Right atrium auricular region (tissue), 2 donors: Measurements from ENCODE around the gene COL23A1. TPM values are rescaled to one million over a fixed set of nuclear protein-coding genes. Genes with fewer than 3 reads are reported as not detected.
A peak's percentile ranks its signal among the peaks of the same experiment; 100 is the strongest.

ENCODE experiments used
- DNase-seq: peaks from one replicate; pipeline ENCODE4 v3.0.0-alpha.2; 2019; ENCODE audit warnings: low spot score
- H3K27ac ChIP-seq, 2 donors: fragments of 200-600 bp; sonication (generic); 1 replicate in 1 of 2; 2 replicates in 1 of 2; pipeline ENCODE4 v1.5.1; 2016 to 2019
- H3K27me3 ChIP-seq, 2 donors: fragments of 200-600 bp; sonication (generic); one replicate each; pipeline versions ENCODE4 v1.5.1 to v1.6.0; 2017 to 2019
- H3K36me3 ChIP-seq: fragments of 200-600 bp; sonication (generic); one replicate; pipeline ENCODE4 v1.5.1; 2016
- H3K4me1 ChIP-seq, 2 donors: fragments of 200-600 bp; sonication (generic); one replicate each; pipeline versions ENCODE4 v1.5.1 to v1.6.0; 2017 to 2019
- H3K4me3 ChIP-seq, 2 donors: fragments of 200-600 bp; sonication (generic); 1 replicate in 1 of 2; 2 replicates in 1 of 2; pipeline ENCODE4 v1.5.1; 2017 to 2019; ENCODE audit warnings: mild to moderate bottlenecking in 1 of 2, moderate library complexity in 1 of 2
- H3K9me3 ChIP-seq, 2 donors: fragments of 200-600 bp; sonication (generic); one replicate each; pipeline ENCODE4 v1.5.1; 2019
- total RNA-seq, 2 donors: library from RNA; depleted of rRNA; stranded (reverse); fragments of >200 nt; gene quantifications; one replicate each; pipeline ENCODE4 v1.1.0, GENCODE V29; 2016
- TF ChIP-seq, protein P1 (sequence below), 2 donors: fragments of 200-600 bp; sonication (generic); IDR thresholded peaks; one replicate each; pipeline ENCODE4 v1.5.1; 2019; ENCODE audit warnings: antibody characterized with exemption in 2 of 2

The COL23A1 gene
- total RNA-seq, 2 donors from 2014 or later: 5.7 to 6.8 TPM

DNA sequence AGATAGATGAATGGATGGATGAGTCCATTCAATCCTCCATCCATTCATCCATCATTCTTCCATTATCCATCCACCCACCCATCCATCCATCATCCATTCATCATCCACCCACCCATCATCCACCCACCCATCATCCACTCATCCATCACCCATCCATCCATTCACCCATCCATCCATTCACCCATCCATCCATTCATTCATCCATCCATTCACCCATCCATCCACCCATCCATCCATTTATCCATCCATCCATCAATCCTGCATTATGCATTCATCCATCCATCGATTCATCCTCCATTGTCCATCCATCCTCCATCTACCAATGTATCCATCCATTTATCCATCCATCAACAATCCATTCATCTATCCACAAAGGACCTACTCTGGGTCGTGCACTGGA lies 344.8 kb downstream of the COL23A1 start:
- H3K27ac ChIP-seq: no peak overlapping the region
- no peaks in the 10 kb centered on the region for H3K27me3 ChIP-seq
- H3K4me1 ChIP-seq: peaks cover 0 to 25% of the 10 kb centered on the region in 2 donors
- H3K9me3 ChIP-seq: no peaks in the 10 kb centered on the region
- TF ChIP-seq, protein P1, sequence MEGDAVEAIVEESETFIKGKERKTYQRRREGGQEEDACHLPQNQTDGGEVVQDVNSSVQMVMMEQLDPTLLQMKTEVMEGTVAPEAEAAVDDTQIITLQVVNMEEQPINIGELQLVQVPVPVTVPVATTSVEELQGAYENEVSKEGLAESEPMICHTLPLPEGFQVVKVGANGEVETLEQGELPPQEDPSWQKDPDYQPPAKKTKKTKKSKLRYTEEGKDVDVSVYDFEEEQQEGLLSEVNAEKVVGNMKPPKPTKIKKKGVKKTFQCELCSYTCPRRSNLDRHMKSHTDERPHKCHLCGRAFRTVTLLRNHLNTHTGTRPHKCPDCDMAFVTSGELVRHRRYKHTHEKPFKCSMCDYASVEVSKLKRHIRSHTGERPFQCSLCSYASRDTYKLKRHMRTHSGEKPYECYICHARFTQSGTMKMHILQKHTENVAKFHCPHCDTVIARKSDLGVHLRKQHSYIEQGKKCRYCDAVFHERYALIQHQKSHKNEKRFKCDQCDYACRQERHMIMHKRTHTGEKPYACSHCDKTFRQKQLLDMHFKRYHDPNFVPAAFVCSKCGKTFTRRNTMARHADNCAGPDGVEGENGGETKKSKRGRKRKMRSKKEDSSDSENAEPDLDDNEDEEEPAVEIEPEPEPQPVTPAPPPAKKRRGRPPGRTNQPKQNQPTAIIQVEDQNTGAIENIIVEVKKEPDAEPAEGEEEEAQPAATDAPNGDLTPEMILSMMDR (IDR thresholded peaks at IDR 0.05): no peak
- H3K36me3 ChIP-seq: no peaks in the 10 kb centered on the region
- no peak for DNase-seq
- H3K4me3 ChIP-seq: no peak overlapping the region

DNA sequence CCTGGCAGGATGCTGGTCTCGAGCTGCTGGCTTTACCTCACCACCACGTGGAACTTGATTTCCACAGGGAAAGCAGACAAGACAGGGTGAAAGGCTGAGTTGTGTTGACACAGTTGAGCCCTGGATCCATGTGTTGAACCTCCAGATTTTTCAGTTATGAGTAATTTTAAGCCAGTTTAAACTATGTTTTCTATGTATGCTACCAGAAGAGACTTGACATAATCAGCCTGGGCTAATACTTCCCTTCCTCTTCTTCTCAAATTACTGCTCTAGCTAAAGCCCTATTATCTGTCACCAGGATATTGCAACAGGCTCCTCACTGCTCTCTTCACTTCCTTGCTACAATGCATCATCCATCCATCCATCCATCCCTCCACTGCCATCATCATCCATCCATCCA lies 345.6 kb downstream of the COL23A1 start:
- Histone ChIP-seq H3K9me3 (no peaks in the 10 kb centered on the region), H3K4me3 (no peak overlapping the region), H3K36me3 (no peaks in the 10 kb centered on the region), H3K27ac (no peak overlapping the region), H3K4me1 (peaks cover 0 to 27% of the 10 kb centered on the region in 2 donors), H3K27me3 (no peaks in the 10 kb centered on the region)
- TF ChIP-seq, protein P1 (IDR thresholded peaks at IDR 0.05): no peak
- DNase-seq: no peak

DNA sequence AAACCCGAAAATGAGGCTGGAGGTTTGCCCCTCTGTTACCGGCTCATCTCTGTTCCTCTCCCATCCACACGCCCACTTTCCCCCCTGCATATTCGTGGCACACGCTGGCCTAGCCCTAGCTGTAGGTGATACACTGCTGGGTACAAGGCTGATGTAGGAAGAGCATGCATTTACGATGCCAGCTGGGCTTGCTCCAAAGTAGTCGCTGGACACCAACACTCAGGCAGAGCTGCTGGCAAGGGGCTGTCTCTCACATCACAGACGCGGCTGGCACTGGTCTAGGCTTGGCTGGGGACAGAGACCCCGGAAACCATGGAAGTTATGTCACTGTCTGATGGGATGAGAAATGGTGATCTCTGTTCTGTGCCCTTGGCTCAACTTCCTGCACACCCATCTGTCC lies 347.8 kb downstream of the COL23A1 start:
- no peak for DNase-seq
- Histone ChIP-seq H3K36me3 (no peaks in the 10 kb centered on the region), H3K4me3 (no peak overlapping the region), H3K4me1 (peaks cover 0 to 47% of the 10 kb centered on the region in 2 donors), H3K27me3 (no peaks in the 10 kb centered on the region), H3K27ac (peak overlapping the region in 1 of 2 donors; percentile 6), H3K9me3 (no peaks in the 10 kb centered on the region)
- TF ChIP-seq, protein P1 (IDR thresholded peaks at IDR 0.05): no peak

DNA sequence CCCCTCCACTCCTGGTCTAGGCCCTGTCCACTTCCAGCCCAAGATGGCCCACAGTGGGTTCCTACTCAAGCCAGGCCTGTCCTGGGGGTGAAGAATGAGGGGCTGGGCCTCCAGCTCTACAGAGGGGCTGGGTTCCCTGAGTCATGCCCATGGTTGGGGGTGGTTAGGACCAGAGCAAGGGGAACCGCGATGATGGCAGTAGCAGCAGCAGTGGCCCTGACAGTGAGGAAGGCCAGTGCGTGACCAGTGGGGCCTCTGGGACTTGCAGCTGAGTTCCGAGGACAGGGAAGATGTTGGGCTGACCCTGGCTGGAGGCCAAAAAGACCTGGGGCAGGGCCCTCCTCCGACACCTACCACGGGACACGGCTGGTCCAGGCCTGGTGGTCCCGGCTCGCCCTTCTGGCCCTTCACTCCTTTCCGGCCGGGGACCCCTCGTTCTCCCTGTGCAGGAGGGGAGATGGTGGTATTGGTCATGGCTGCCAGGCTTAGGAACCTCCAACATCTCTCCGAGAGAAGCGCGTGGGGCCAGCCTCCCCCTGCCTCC lies 348.4 kb downstream of the COL23A1 start:
- Histone ChIP-seq H3K4me1 (peaks cover 0 to 54% of the 10 kb centered on the region in 2 donors), H3K27ac (peak overlapping the region in 1 of 2 donors; percentile 86), H3K36me3 (no peaks in the 10 kb centered on the region), H3K27me3 (no peaks in the 10 kb centered on the region), H3K9me3 (no peaks in the 10 kb centered on the region), H3K4me3 (no peak overlapping the region)
- no peak for DNase-seq
- TF ChIP-seq, protein P1 (IDR thresholded peaks at IDR 0.05): no peak

DNA sequence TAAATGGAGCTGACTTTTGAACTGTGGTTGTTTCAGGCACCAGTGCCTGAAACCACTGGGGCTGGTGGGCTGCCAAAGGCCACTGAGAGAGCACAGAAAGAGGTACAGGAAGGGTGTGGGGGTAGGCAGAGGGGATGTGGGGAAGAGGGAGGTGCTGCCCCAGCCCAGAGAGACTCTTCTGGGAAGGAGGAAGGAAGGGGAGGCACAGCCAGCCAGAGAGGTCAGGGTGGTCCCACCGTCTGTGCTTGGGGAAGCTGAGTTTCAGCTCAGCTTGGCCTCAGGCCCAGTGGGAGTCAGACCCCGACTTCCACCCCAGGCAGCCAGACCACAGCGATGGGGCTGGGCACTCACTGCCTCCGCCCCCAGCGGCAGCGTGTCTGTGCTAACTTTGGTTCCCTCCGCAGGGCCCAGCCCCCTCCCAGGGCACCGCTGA lies 348.9 kb downstream of the COL23A1 start:
- TF ChIP-seq, protein P1 (IDR thresholded peaks at IDR 0.05): no peak
- H3K4me1 ChIP-seq: peaks cover 0 to 59% of the 10 kb centered on the region in 2 donors

DNA sequence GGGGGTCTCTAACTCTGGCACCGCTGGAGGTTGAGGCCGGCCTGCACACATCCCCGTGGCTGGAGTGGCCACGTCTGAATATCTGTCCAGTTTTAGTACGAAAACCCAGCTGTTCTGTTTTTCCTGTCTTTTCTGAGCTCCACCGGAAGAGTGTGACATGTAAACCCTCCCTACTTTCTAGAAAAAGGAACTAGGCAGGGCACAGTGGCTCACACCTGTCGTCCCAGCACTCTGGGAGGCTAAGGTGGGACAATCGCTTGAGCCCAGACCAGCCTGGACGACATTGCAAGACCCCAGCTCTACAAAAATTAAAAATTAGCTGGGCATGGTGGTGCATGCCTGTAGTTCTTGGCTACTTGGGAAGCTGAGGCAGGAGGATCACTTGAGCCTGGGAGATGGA lies 349.4 kb downstream of the COL23A1 start:
- TF ChIP-seq, protein P1 (IDR thresholded peaks at IDR 0.05): no peak
- DNase-seq: no peak
- H3K27ac ChIP-seq: peak overlapping the region; percentile 85 to 86
- no peak overlapping the region for H3K4me3 ChIP-seq
- no peaks in the 10 kb centered on the region for H3K27me3 ChIP-seq
- H3K4me1 ChIP-seq: peaks cover 0 to 61% of the 10 kb centered on the region in 2 donors
- H3K36me3 ChIP-seq: no peaks in the 10 kb centered on the region
- H3K9me3 ChIP-seq: no peaks in the 10 kb centered on the region

More for the DNA sequence above, 348.9 kb downstream of the COL23A1 start:
- Histone ChIP-seq H3K9me3 (no peaks in the 10 kb centered on the region), H3K27me3 (no peaks in the 10 kb centered on the region), H3K4me3 (no peak overlapping the region), H3K27ac (peak overlapping the region in 1 of 2 donors; percentile 86), H3K36me3 (no peaks in the 10 kb centered on the region)
- DNase-seq: no peak
